Stimulated activated CD8-positive, alpha-beta memory T cell treated with anti-CD3 and anti-CD28 coated beads, Interleukin-12 subunit alpha, Interleukin-12 subunit beta, amount 100 ng/mL, for 1 hour (primary cell): ENCODE results near the gene MYZAP.
"Not testable (repeated sequence)": the region's sequence is repeated elsewhere in the genome, so short reads cannot be mapped to it uniquely, and the experiment has no call there.

Experiments used
- DNase-seq: peaks from one replicate; pipeline ENCODE4 v3.0.0-alpha.2; 2020; ENCODE audit warnings: low read depth

MYZAP gene

DNA sequence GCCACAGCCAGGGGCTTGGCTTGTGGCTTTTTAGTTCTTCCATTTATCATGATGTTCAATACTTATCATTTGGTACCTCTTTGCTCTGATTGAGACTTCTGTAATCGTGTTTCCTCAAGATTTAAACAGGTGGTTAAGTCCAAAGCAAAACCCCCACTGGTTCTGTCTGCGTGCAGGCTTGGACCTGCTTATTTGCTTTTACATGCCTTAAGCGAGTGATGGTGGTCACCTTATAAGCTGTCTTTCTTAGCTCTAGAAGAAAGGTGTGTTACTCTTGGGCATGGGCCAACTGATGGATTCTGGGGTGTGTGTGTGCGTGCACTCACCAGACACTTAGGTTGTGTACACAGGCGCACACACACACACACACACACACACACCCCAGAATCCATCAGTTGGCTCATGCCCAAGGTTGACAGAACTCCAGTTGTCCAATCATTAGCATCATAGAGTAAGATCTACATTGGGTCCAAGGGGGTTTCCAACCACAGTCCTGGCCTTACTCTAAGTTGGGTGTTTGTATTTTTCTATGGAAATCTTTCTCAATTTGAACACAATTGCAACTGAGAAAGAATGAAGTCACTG is 1.2 kb downstream of the MYZAP start:
- no peak for DNase-seq

DNA sequence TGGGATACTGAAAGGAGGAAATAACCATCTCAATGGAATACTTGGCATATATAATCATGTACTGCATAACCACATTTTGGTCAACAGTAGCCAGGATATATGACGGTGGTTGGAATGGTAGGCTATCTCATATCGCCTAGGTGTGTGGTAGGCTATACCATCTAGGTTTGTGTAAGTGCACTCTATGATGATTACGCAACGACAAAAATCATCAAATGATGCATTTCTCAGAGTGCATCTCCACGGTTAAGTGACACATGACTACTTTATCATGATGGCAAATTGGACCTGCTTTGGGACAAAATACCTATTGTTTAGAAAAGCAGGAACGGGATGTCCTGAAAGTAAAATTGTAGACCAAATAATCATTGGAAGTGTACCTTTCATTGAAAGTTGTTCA is 2.8 kb downstream of the MYZAP start:
- no peak for DNase-seq

DNA sequence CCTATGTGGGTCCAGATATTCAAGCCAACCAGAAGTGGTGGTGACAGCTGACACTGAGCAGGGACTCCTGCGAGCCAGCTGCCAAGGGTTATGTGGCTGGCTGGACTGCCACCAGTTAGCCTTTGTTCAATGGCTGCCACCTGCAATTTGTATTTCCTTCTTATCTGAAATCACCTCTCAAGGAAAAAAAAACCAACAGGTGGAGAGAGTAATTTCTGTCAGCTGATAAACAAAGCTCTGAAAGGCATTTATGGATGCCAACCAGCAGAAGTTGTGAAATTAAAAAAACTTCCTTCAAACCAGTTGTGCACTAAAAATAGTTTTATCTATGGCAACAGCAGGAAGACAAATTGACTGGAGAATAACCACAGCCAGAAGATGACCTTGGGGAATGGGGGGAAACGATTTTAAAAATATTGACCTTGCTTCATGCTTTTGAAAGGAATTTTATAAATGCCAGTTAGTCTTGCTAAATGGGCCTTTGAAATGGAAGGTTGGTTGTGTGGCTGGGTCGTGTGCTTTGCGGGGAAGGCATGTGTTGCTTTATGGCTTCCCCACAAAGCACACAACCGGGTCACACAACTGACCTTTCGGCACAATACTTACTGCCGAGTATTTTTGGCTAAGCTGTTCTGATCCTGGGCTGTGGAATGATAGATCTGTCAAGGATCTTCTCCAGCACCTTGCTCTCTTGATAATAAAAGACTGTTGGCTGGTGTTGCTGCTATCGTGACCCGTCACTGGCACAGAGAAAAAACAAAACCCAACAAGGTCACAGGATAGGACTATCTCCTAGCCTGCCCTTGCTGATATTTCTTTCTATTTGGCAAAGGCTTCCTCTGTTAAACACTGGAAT is 3.5 kb downstream of the MYZAP start:
- no peak for DNase-seq

DNA sequence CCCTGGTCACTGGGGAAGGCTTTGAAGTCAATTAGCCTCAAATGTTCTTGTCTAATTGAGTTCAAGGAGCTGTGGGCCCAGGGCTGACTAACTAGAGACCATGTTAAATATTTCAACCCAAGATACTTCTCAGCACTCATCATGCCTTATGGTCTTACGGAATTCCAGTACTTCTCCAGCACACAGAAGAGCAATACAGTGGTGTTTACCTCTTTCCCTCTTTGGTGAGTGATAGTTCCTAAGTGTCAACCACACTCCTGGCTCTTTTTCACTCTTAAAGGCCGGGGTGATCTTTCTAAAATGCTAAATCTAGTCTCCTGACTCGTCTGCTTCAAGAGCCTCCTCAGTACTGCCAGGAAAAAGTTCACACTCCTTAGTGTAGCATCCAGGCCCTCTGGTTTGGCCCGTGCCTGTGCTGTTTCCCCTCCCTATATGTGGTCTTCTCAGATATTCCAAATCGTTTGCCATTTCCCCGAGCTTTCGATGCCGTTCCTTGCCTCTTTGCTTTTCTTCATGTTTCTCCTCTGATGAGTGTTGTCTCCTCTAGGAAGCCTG is 4.7 kb downstream of the MYZAP start:
- no peak for DNase-seq

DNA sequence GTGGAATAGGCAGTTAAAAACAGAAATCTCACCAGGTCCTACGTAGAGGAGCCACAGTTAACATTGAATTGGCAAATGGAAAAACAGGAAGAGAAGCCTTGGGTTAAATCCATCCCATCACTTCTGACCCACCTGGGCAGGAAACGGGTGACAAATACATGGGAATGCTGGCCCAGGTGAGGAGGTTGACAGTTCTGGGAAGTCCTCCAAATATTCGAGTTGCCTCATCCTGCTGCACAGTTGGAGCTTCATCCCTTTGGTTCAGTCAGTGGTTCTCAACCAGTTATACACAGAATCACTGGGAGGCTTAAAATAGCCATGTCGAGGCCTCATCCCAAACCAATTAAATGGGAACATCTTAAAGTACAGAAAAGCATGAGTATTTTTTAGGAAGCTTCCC is 5.3 kb downstream of the MYZAP start:
- DNase-seq = no peak

DNA sequence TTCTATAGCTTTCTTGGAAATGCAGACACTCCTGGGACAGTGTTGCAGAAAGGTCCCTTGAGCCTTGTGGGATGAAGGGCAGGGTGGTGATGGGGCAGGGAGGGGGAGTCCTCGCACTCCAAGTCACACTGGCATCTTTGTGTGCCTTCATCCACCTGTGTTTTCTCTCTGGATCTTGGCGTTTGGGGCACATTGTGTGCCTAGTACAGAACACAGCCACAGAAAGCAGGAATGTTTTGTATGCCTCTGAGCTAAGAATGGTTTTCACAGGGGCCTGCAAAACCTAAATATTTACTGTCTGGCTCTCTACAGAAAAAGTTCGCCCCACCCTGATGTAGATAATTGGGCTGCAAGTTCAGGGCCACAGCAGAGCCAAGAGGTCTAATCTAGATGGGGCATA is 5.7 kb downstream of the MYZAP start:
- no peak for DNase-seq

DNA sequence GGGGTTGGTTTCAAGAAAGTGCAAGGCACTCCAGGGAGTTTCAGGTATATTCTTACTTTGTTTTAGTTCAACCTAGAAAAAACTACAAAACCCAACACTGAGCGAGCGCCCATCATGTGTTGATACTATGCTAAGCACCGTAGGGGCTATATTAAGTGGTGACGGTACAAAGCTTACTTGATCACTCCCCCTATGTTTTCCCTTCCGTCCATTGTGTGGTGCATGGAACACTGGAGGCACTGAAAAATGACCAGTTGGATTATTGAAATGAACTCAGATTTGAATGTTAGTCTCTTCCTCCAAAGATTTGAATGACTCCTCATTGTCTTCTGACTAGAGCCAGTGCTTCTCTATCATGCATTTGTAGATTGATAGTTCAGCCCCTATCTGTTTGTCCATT is 6.6 kb downstream of the MYZAP start:
- no peak for DNase-seq

DNA sequence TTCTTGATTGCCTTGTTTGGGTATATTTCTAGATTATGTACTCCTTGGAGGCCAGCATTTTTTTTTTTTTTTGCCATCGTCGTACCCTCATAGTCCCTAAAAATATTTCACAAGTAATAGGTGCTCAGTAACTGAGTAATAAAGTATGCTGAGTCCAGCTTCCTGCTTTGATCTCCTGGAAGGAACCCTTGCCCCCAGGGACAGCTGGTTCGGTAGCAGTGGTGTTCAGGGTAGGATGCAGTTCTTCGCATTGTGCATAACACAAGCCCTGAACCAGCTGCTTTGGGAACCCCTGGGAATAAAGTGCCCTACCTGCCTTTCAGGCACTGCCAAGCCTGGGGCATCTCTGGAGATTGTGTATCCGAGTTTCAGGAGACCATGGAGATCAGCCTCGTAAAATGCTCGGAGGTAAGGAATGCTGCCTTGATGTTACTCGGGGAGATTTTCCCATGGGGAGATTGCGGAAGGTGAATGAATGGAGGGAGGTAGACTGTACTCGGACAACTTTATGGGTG is 7.6 kb downstream of the MYZAP start:
- no peak for DNase-seq

DNA sequence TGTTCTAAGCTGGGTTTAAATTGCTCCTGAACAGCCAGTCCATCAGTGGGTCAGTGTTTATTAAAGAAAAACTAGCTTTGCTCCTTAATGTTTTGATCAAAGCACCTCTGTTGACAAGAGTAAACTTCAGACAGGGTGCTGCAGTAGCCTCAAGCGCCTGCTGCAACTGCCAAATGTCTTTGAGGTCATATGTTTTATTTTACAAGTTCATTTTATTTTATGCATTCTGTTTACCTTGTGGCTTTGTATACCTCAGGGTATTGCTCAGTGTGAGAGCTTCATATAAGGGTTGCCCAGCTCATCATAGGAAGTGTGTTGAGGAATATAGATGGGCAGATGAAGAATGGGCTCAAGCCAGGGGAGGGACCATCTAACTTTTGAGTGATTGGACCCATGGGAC is 8.5 kb downstream of the MYZAP start:
- no peak for DNase-seq

DNA sequence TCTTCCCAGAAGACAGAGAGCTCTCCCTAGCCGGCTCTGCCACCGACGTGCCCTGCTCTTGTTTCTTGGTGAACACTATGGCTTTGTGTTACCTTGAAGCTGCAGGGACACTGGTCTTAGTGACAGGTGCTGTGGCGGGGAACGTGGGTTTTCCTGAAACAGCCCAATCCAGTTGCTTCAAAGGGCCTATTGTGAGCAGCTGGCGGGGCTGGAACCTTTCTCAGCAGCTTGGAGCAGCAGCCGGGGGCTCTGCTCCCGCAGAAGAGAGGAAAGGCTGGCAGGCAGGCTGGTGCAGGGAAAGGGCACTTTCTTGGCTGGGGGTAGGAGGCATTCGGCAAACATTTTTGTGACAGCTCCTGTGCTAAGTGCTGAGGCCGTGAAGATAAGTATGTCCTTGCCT is 12.8 kb downstream of the MYZAP start:
- no peak for DNase-seq

DNA sequence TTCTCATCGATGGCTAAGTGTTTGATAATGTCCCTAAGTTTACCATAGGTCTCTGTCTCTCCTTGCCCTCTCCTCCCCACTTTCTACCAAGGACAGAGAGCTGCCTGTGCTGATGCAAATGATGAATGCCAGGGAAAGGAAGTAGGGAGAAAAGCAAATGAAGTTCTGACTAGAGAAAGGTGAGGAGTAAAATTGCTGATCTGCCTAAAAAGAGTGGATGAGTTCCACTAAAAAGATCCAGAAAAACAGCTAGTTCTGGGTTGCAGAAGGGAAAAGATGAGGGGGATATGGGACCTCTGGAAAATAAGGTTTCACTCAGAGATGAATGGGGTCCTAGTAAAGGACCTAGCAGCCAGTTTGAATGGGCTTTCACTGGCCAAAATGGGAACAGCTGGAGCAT is 13.8 kb downstream of the MYZAP start:
- DNase-seq = no peak

DNA sequence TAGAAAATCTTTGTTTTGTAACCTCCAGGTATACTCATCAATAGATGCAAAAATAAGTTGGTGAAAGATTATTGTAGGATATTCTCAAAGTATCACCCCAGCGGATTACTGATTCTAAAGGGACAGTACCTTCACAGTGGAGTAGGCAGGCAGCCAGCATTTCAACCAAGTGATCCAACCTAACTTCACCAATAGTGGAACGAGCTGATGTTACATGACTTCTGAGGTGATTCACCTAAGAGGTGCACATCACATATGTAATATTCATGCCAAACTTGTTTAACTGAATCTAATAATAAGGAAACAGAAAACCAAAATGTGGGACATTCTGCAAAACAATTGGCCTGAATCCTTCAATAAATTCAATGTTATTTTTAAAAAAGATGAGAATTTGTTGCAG is 14.3 kb downstream of the MYZAP start:
- DNase-seq = no peak

DNA sequence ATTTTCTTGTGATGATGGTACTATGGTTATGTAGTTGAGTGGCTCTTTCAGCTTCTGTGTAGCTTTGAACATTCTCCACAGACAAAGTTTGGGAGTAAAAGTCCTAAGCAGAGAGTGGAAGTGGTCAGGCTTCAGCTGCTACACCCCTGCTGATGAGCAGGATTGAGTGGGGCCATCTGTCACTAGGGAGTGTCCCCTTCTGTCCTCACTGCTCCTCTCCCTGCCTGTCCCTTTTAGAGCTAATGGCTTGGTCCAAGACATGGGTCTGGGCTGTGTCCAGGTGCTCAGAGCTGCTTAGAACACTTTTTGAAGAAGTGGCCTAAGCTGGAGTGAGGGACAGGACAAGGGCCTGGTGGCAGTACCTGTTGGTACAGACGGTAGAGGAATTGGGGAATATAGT is 15.1 kb downstream of the MYZAP start:
- no peak for DNase-seq

DNA sequence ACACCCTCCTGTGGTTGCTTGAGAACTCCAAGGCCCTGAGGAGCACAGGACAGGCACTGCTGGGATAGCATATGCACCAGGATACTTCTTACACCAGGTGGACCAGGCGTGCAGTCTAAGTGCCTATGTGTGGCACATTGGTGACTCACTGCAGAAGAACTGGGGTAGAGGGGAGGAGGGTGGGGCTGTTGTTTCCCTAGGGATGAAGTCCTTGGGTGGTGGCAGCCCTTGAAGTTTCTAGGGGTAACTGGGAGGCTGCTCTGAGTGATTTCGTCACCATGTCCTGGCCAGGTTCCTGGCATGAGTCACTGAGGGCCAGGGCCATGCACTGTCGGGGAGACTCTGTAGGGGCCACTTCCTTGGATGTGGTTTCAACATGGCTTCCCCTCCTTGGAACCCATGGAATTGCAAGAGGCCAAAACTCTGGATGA is 15.9 kb downstream of the MYZAP start:
- DNase-seq = no peak

DNA sequence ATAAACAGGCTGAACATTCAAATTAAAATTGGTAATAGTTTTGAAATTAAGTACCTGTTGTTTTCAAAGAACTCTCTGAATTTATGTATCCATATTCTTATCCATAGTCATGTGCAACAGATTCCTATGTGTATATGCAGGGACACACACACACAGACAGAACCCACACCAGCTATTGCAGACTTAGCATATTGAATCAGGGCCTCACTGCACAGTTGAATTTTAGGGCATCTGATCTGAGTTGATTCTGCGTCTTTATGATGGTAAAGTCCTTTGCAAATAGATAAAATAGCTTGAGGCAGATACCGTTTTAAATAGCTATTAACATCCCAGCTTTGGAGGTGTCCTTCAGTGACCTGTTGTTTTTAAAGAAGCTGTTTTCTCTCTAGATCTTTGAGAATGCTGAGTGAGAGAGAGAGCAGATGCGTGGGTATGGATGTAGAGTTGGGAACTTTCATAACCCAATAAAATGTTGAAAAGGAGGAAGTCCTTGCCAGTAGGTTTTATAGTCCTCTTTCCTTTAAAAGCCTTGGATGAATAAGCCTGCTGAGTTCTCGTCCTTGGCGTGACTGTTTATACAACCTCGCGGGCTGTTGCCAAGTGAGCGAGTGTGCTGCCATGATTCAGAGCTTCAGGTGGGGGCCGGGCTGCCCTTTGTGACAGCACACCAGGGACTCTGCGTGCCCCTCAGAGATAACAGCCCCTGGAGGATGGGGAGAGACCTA is 18.3 kb downstream of the MYZAP start:
- no peak for DNase-seq

DNA sequence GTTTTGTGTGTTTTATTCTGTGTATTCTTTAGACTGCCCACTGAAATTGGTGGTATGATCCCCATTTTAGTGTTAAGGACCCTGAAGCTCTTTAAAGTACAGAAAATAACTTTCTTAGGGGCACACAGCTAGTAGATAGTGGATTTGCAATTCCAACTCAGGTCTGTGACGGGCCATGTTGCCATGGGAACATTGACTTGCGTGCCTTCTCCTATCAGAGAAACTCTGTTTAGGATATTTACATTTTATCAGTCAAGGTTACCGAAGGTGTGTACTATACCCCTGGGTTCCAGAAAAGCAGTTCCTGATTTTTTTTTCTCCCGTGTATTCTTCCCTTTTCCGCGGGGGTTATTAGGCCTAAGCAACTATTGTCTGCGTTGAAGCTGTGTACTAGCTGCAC is 19.4 kb downstream of the MYZAP start:
- no peak for DNase-seq

DNA sequence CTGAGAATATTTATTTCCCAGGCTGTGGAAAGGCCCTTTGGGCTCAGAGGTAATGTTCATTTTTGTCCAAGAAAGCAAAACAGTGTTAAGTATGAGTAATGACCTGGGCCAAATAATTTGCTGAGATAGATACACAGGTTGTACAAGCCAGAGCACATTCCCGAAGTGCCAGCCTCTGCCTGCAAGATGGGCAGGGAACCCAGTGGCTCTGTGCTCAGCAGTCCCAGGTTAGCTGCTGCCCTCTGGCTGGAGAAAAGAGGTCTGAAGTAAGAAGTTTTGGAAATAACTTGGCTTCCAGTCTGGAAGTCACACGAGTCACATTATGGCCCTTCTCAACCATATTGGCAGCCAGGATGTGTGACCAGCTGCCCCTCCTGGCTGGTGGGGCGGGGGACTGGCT is 20.2 kb downstream of the MYZAP start:
- no peak for DNase-seq

DNA sequence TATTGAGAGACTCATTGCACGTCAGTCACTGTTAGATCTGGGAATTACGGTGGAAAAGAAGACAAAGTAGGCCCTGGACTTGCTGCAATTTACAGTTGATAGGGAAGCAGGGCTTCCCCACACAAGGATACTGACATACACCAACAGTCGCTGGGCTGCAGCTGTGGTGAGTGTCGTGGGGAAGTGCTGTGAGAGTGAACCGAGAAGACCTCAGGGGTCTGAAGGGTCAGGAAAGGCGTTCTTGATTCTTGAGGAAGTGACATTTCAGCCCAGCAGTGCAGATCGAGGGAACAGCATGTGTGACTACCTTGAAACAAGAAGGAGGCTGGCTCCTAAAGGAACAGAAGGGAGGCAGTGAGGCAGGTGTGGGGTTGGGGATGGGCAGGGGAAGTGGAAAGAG is 22.5 kb downstream of the MYZAP start:
- no peak for DNase-seq

DNA sequence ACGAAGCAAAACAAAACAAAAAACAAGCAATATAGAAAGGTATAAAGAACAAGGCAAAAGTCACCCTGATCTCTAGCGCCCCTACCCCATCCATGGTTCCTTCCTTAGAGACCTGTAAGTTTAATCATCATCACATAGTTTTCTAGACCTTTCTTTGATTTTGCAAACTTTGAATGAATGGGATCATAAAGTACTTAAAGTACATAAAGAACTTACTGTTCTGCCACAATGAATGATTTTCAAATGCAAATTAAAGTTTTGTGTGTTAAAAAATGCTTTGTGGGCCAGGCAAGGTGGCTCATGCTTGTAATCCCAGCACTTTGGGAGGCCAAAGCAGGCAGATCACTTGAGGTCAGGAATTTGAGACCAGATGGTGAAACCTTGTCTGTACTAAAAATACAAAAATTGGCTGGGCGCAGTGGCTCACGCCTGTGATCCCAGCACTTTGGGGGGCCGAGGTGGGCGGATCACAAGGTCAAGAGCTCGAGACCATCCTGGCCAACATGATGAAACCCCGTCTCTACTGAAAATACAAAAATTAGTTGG is 24.3 kb downstream of the MYZAP start:
- DNase-seq = not testable (repeated sequence)

DNA sequence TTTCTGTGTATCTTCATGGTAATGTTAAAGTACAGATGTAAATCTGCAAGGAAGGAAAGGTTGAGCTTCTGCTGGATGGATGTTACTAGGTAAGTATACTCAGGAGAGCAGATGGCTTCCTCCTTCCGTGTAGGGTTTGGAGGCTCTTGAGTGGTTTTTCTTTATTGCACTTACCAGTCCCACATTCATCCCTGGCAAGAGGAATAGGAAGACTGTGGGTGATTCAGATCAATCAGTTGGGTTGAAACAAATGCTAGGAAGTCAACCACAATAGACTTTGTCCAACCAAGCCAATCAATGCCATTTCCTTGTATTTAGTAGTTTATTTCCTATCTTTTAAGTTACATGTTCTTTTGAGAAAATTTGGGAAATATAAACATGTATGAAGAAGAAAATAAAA is 26.6 kb downstream of the MYZAP start:
- DNase-seq = no peak

DNA sequence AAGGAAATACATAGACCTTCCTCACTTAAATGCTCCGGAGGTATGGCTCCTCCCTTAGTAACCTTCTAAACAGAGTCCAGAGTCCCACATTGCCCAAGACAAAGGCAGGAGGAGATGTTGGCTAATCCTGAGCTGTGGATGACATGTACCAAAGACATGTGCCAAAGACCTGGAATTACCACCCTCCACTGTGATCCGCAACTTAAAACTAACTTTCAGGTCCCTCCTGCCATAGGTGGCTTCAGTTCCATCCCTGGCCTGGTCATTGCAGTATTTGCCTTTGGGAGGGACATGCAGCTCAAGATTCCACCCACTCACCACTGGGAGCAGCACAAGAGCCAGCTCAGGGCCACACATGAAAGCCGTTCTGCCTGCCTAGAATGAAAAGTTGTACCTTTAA is 28.0 kb downstream of the MYZAP start:
- DNase-seq = no peak

DNA sequence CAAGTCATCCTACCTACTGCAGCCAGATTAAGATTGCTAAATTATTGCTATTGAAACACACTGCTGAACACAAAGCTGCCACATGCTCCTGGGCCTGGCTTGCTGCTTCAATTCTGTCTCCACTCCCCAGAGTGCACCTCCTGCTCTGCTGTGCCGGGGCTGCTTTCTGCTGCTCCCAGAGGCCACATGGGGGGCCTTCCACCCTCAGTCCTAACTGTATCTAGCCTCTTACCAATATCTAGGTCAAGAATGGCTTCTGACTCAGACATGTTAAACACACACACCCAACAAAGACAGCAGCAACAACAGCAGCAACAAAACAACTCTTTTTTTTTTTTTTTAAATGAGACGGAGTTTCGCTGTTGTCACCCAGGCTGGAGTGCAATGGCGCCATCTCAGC is 33.0 kb downstream of the MYZAP start:
- DNase-seq = no peak
